Endothelial cell of umbilical vein (primary cell): ENCODE results near the gene COL23A1. TPM values are rescaled to one million over a fixed set of nuclear protein-coding genes. Genes with fewer than 3 reads are reported as not detected.

Experiments
- BruUV-seq: library from RNA; stranded (reverse); fragments of 400-500 nt; replicated peaks from 2 replicates; lab custom pipeline; 2021; lab: Mats Ljungman, UMichigan
- CTCF ChIA-PET: fragments of 300-600, 350-600 bp; sonication (Branson Sonifier 250); formaldehyde crosslinking; loops from one replicate; lab custom pipeline; 2021; ENCODE audit warnings: antibody characterized with exemption, inconsistent platforms; lab: Charles Lee
- POLR2A ChIA-PET: fragments of 300-600, 350-600 bp; sonication (Branson Sonifier 250); formaldehyde crosslinking; loops from one replicate; lab custom pipeline; 2021; ENCODE audit warnings: antibody characterized with exemption, inconsistent platforms; lab: Charles Lee
- DNase-seq: peaks from one replicate; pipeline ENCODE4 v3.0.0-alpha.2; 2011; ENCODE audit warnings: low read depth, low spot score
- FAIRE-seq: peaks from 2 replicates; lab custom pipeline; 2011; peaks lifted over from hg19 to GRCh38; lab: Jason Lieb, UNC
- H2AFZ ChIP-seq: 2 replicates; pipeline ENCODE4 v1.6.0; 2012; ENCODE audit warnings: low read depth, low read length, control low read depth, inconsistent platforms
- H3K27ac ChIP-seq: 2 replicates; pipeline ENCODE4 v1.5.1; 2011; ENCODE audit warnings: low read depth, mild to moderate bottlenecking, control low read depth, low read length, moderate library complexity; ENCODE audit not compliant: insufficient read depth
- H3K27me3 ChIP-seq, 2 experiments: 2 replicates each; pipeline versions ENCODE4 v1.6.0 to v1.6.1; 2011; ENCODE audit warnings: low read length in 2 of 2, mixed read lengths in 1 of 2; ENCODE audit not compliant: control insufficient read depth in 2 of 2, insufficient read depth in 2 of 2
- H3K36me3 ChIP-seq, 2 experiments: 2 replicates in 1 of 2; 3 replicates in 1 of 2; pipeline ENCODE4 v1.5.1; 2011; ENCODE audit warnings: low read length in 2 of 2, mild to moderate bottlenecking in 1 of 2, moderate library complexity in 1 of 2; ENCODE audit not compliant: control insufficient read depth in 2 of 2, insufficient read depth in 2 of 2; ENCODE audit errors: extremely low read depth in 1 of 2
- H3K4me1 ChIP-seq: 3 replicates; pipeline ENCODE4 v1.5.1; 2011; ENCODE audit warnings: mild to moderate bottlenecking, low read length; ENCODE audit not compliant: control insufficient read depth, insufficient read depth; ENCODE audit errors: extremely low read depth
- H3K4me2 ChIP-seq: 2 replicates; pipeline ENCODE4 v1.6.1; 2011; ENCODE audit warnings: low read length, control low read depth, mixed read lengths; ENCODE audit not compliant: insufficient read depth
- H3K4me3 ChIP-seq, 3 experiments: fragments of 200-600 bp in 1 of 3; sonication (generic), shearing (Covaris generic) in 1 of 3; replicated peaks in 1 of 3; 2 replicates each; pipeline ENCODE4 v1.5.1; 2011 to 2016; ENCODE audit warnings: control low read depth in 3 of 3, low read length in 3 of 3, mild to moderate bottlenecking in 2 of 3, inconsistent platforms in 1 of 3, low read depth in 1 of 3, moderate library complexity in 1 of 3; ENCODE audit not compliant: insufficient read depth in 1 of 3
- H3K79me2 ChIP-seq: 2 replicates; pipeline ENCODE4 v1.6.0; 2012; ENCODE audit warnings: low read length, inconsistent platforms; ENCODE audit not compliant: control insufficient read depth, insufficient read depth
- H3K9ac ChIP-seq: replicated peaks from 2 replicates; pipeline ENCODE3; 2011; ENCODE audit warnings: low read length, control low read depth; ENCODE audit not compliant: insufficient read depth; ENCODE audit errors: extremely low read depth
- H3K9me1 ChIP-seq: replicated peaks from 3 replicates; pipeline ENCODE4 v1.6.0; 2011; ENCODE audit warnings: mild to moderate bottlenecking, low read length; ENCODE audit not compliant: control insufficient read depth, insufficient read depth; ENCODE audit errors: extremely low read depth
- H3K9me3 ChIP-seq: replicated peaks from 2 replicates; pipeline ENCODE4 v1.5.1; 2012; ENCODE audit warnings: low read length, inconsistent platforms; ENCODE audit not compliant: control insufficient read depth, insufficient read depth
- H4K20me1 ChIP-seq: replicated peaks from 2 replicates; pipeline ENCODE3; 2011; ENCODE audit warnings: mild to moderate bottlenecking, low read length; ENCODE audit not compliant: control insufficient read depth, insufficient read depth; ENCODE audit errors: extremely low read depth
- CTCF ChIP-seq, 2 donors: IDR thresholded peaks; 1 replicate in 1 of 2; 2 replicates in 1 of 2; pipeline ENCODE4 v1.5.1; 2011; ENCODE audit warnings: low read length in 2 of 2, mild to moderate bottlenecking in 2 of 2, moderate library complexity in 2 of 2, control low read depth in 1 of 2, inconsistent platforms in 1 of 2, low read depth in 1 of 2; ENCODE audit not compliant: insufficient read depth in 1 of 2; ENCODE audit errors: extremely low read depth in 1 of 2
- EZH2 ChIP-seq: IDR thresholded peaks from 2 replicates; pipeline ENCODE4 v1.6.1; 2012; ENCODE audit warnings: borderline replicate concordance, low read depth, mild to moderate bottlenecking, moderate library complexity, low read length, inconsistent platforms; ENCODE audit not compliant: severe bottlenecking
- FOS ChIP-seq: IDR thresholded peaks from 2 replicates; pipeline ENCODE4 v1.6.1; 2011; ENCODE audit warnings: mild to moderate bottlenecking, low read length, moderate library complexity, borderline replicate concordance; ENCODE audit not compliant: insufficient read depth
- GATA2 ChIP-seq: IDR thresholded peaks from 2 replicates; pipeline ENCODE4 v1.7.0; 2011; ENCODE audit warnings: low read depth, mild to moderate bottlenecking, moderate library complexity, mixed read lengths, low read length; ENCODE audit not compliant: insufficient read length, insufficient read depth
- JUN ChIP-seq: IDR thresholded peaks from 2 replicates; pipeline ENCODE4 v1.6.1; 2011; ENCODE audit warnings: borderline replicate concordance, low read depth; ENCODE audit not compliant: insufficient read length, insufficient read depth
- MAX ChIP-seq: IDR thresholded peaks from 2 replicates; pipeline ENCODE4 v1.6.1; 2011; ENCODE audit not compliant: insufficient read depth, insufficient read length
- MYC ChIP-seq: IDR thresholded peaks from one replicate; pipeline ENCODE4 v1.6.1; 2011; ENCODE audit warnings: mild to moderate bottlenecking, low read depth, low read length
- POLR2A ChIP-seq: IDR thresholded peaks from 2 replicates; pipeline ENCODE4 v1.6.1; 2012; ENCODE audit warnings: low read depth, mild to moderate bottlenecking, control low read depth, low read length
- POLR2AphosphoS5 ChIP-seq: IDR thresholded peaks from 2 replicates; pipeline ENCODE4 v1.6.1; 2012; ENCODE audit warnings: low read depth, mild to moderate bottlenecking, control low read depth, low read length, moderate library complexity; ENCODE audit not compliant: insufficient read depth
- dilution Hi-C: fragments of 300-500 bp; cut with MboI; formaldehyde crosslinking; loops from one replicate; pipeline ENCODE4 v1.15.0; 2019; ENCODE audit warnings: low sequenced_read_pairs; ENCODE audit not compliant: extremely low pct_ligation_motif_present
- intact Hi-C: fragments of 100-400 bp; cut with micrococcal nuclease; formaldehyde crosslinking; loops from one replicate; pipeline ENCODE4 v1.10.0; 2022
- polyA plus RNA-seq, 4 experiments: library from polyadenylated mRNA; depleted of rRNA in 3 of 4; stranded (reverse) in 3 of 4; unstranded in 1 of 4; fragments of >200 nt; gene quantifications; 2 replicates each; pipeline versions ENCODE4 v1.2.1 to v1.2.3, GENCODE V29; 2011 to 2012; ENCODE audit warnings: missing spikeins in 1 of 4
- total RNA-seq: library from RNA; stranded (reverse); gene quantifications from 2 replicates; pipeline ENCODE4 v1.2.3, GENCODE V29; 2021

Gene COL23A1
- total and polyA plus RNA-seq, 2 donors (not counting 3 experiments of a cell fraction or from before 2014, with no cell fraction given) = not detected

- dilution Hi-C loops (no loop called here), intact Hi-C loops (no loop called here)
- Histone ChIP-seq H3K9me3 (no peaks in the 10 kb centered on the region), H3K4me2 (no peak overlapping the region), H4K20me1 (no peaks in the 10 kb centered on the region), H2AFZ (no peak overlapping the region), H3K4me1 (no peaks in the 10 kb centered on the region), H3K4me3 (no peak overlapping the region), H3K27ac (no peak overlapping the region), H3K27me3 (no peaks in the 10 kb centered on the region), H3K36me3 (peaks cover 21 to 47% of the 10 kb centered on the region in 2 experiments), H3K9ac (no peak overlapping the region), H3K9me1 (no peaks in the 10 kb centered on the region), H3K79me2 (no peaks in the 10 kb centered on the region)
- BruUV-seq = no TSS peak
- POLR2A ChIA-PET = interaction anchor here (1.6 to 3.0 kb wide), 2 partner anchors 11 kb away, joined by 6 to 13 read pairs; partner anchors contain the start of gene HNRNPAB
- FAIRE-seq = no peak
- no peak for DNase-seq
- TF ChIP-seq CTCF (IDR thresholded peaks at IDR 0.05; ENCODE audit: extremely low read depth in 1 of 2, insufficient read depth in 1 of 2, low read depth in 1 of 2, low read length in 2 of 2) (no peak), POLR2A (no peak), GATA2 (no peak), POLR2AphosphoS5 (no peak), MAX (no peak), EZH2 (no peak), MYC (no peak), FOS (no peak), JUN (no peak)
- CTCF ChIA-PET = interaction anchor here (1.7 kb wide), 1 partner anchor 20 kb away, joined by 6 read pairs; no protein-coding TSS in a partner anchor
Observed at GRCh38 chr5:178215280-178216002, 374.8 kb downstream of the COL23A1 start.
